Measurements from ENCODE around the gene CYP26C1. TPM values are rescaled to one million over a fixed set of nuclear protein-coding genes. Genes with fewer than 3 reads are reported as not detected.

Gene CYP26C1
- total RNA-seq, 4 donors from 2014 or later, result under 0.01 to 0.39 (median under 0.01) TPM; not detected in 1

- Histone ChIP-seq H3K36me3 (no peaks in the 10 kb centered on the region), H3K4me3 (no peak overlapping the region), H3K27me3 (no peaks in the 10 kb centered on the region), H3K27ac (replicated peaks in 1 of 4) (no peak overlapping the region), H3K4me1 (no peaks in the 10 kb centered on the region), H3K9me3 (no peaks in the 10 kb centered on the region)
- 92% methylated on average over 6 of the region's 6 CpGs for WGBS
- DNase-seq (ENCODE audit: extremely low spot score), result peak; percentile 21
- intact Hi-C loops (cut with DNase I), result loop anchor here (10.0 kb wide), 1 partner anchor 269 kb away; no protein-coding TSS in a partner anchor
- TF ChIP-seq POLR2A (IDR thresholded peaks at IDR 0.05; ENCODE audit: low read depth) (no peak), CTCF (IDR thresholded peaks at IDR 0.05) (no peak), POLR2AphosphoS5 (IDR thresholded peaks at IDR 0.05) (no peak), EP300 (IDR thresholded peaks at IDR 0.05) (no peak)
Observed at GRCh38 chr10:93086289-93086688, 25.7 kb downstream of the CYP26C1 start.

- Histone ChIP-seq H3K36me3 (no peaks in the 10 kb centered on the region), H3K27me3 (no peaks in the 10 kb centered on the region), H3K9me3 (no peaks in the 10 kb centered on the region), H3K4me3 (no peak overlapping the region), H3K4me1 (no peaks in the 10 kb centered on the region), H3K27ac (replicated peaks in 1 of 4) (no peak overlapping the region)
- DNase-seq (ENCODE audit: extremely low spot score), result no peak
- intact Hi-C loops (cut with DNase I), result loop anchor here (10.0 kb wide), 1 partner anchor 267 kb away; no protein-coding TSS in a partner anchor
- no peak for TF ChIP-seq POLR2A (IDR thresholded peaks at IDR 0.05; ENCODE audit: low read depth)
- 75% methylated on average over 3 of the region's 3 CpGs for WGBS
Observed at GRCh38 chr10:93087846-93088245, 27.2 kb downstream of the CYP26C1 start.

DNA sequence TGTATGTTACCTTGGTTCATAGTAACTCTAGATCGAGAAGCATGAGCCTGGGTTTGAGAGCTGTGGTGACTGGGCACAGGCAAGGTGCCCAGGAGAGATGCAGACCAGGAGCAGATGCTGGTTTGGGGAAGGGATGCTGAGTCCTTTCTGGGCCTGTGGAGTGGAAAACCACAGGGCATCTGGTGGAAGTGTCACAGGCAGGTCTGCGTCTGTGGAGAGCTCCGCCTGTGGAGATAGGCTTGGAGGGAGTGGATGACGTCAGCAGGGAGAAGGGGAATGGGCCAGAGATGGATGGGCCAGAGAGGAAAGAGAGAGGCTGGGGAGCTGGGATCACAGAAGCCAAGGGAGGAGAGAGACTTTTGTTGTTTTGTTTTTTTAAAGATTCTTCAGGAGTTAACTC is 27.9 kb downstream of the CYP26C1 start:
- H3K27me3 ChIP-seq, result no peaks in the 10 kb centered on the region
- H3K4me3 ChIP-seq, result no peak overlapping the region
- no peak for TF ChIP-seq CTCF (IDR thresholded peaks at IDR 0.05)
- TF ChIP-seq EP300 (IDR thresholded peaks at IDR 0.05), result no peak
- TF ChIP-seq POLR2AphosphoS5 (IDR thresholded peaks at IDR 0.05), result no peak
- TF ChIP-seq POLR2A (IDR thresholded peaks at IDR 0.05; ENCODE audit: low read depth), result no peak
- H3K9me3 ChIP-seq, result no peaks in the 10 kb centered on the region
- DNase-seq (ENCODE audit: extremely low spot score), result peak; percentile 79
- intact Hi-C loops (cut with DNase I), result loop anchor here (10.0 kb wide), 1 partner anchor 266 kb away; no protein-coding TSS in a partner anchor
- H3K4me1 ChIP-seq, result no peaks in the 10 kb centered on the region
- H3K27ac ChIP-seq (replicated peaks in 1 of 4), result no peak overlapping the region
- H3K36me3 ChIP-seq, result no peaks in the 10 kb centered on the region
- WGBS, result 81% methylated on average over 4 of the region's 4 CpGs

- 75% methylated on average over 2 of the region's 2 CpGs for WGBS
- no peaks in the 10 kb centered on the region for H3K9me3 ChIP-seq
- H3K4me1 ChIP-seq, result no peaks in the 10 kb centered on the region
- intact Hi-C loops (cut with DNase I), result no loop called here
- no peak for TF ChIP-seq POLR2A (IDR thresholded peaks at IDR 0.05; ENCODE audit: low read depth)
- TF ChIP-seq CTCF (IDR thresholded peaks at IDR 0.05), result no peak
- TF ChIP-seq EP300 (IDR thresholded peaks at IDR 0.05), result no peak
- TF ChIP-seq POLR2AphosphoS5 (IDR thresholded peaks at IDR 0.05), result no peak
- no peak overlapping the region for H3K27ac ChIP-seq (replicated peaks in 1 of 4)
- peak; percentile 21 for DNase-seq (ENCODE audit: extremely low spot score)
- no peak overlapping the region for H3K4me3 ChIP-seq
- H3K36me3 ChIP-seq, result no peaks in the 10 kb centered on the region
- no peaks in the 10 kb centered on the region for H3K27me3 ChIP-seq
Observed at GRCh38 chr10:93090619-93091018, 30.0 kb downstream of the CYP26C1 start.

- DNase-seq (ENCODE audit: extremely low spot score), result peak; percentile 21
- TF ChIP-seq CTCF (IDR thresholded peaks at IDR 0.05) (no peak), EP300 (IDR thresholded peaks at IDR 0.05) (no peak), POLR2AphosphoS5 (IDR thresholded peaks at IDR 0.05) (no peak), POLR2A (IDR thresholded peaks at IDR 0.05; ENCODE audit: low read depth) (no peak)
- Histone ChIP-seq H3K27me3 (no peaks in the 10 kb centered on the region), H3K4me3 (no peak overlapping the region), H3K4me1 (no peaks in the 10 kb centered on the region), H3K27ac (replicated peaks in 1 of 4) (no peak overlapping the region), H3K9me3 (no peaks in the 10 kb centered on the region), H3K36me3 (no peaks in the 10 kb centered on the region)
- WGBS, result 86% methylated on average over 3 of the region's 3 CpGs
- intact Hi-C loops (cut with DNase I), result no loop called here
Observed at GRCh38 chr10:93091960-93092359, 31.4 kb downstream of the CYP26C1 start.
